Measurements from ENCODE around the gene MAP4K2.

Gene MAP4K2

DNA sequence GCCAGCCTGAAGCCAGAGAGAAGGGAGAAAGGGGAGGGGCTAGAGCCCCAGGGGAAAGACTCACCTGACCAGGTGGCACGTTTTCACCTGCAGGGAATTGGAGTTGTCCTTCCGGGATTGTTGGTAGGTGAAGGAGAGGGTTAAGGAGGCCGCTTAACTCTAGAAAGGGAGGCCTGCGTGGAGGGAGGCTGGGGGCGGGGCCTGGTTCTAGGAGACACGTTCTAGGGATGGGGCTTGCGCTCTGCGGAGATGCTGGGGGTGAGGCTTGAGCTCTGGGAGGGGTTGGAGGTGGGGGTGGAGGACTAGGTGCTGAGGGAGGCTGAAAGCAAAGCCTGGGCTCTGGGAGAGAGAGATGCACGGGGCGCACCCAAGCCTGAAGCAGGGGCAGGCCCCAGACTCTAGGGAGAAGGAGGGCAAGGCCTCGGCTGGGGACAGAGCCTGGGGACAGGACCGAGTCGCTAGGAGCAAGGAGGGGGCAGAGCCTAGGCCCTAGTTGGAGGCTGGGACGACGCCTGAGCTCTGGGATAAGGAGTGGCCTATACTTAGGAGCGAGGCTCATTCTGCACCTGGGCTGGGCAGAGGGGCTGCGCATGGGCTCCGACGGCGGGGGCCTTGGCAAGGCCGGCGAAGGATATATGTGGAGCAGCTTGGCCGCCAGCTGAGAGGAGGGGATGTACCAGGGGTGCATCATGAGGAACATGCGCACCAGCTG is 61.5 kb downstream of the MAP4K2 start:
- DNase-seq (ENCODE audit: low read depth): no peak
- TF ChIP-seq, protein P1, sequence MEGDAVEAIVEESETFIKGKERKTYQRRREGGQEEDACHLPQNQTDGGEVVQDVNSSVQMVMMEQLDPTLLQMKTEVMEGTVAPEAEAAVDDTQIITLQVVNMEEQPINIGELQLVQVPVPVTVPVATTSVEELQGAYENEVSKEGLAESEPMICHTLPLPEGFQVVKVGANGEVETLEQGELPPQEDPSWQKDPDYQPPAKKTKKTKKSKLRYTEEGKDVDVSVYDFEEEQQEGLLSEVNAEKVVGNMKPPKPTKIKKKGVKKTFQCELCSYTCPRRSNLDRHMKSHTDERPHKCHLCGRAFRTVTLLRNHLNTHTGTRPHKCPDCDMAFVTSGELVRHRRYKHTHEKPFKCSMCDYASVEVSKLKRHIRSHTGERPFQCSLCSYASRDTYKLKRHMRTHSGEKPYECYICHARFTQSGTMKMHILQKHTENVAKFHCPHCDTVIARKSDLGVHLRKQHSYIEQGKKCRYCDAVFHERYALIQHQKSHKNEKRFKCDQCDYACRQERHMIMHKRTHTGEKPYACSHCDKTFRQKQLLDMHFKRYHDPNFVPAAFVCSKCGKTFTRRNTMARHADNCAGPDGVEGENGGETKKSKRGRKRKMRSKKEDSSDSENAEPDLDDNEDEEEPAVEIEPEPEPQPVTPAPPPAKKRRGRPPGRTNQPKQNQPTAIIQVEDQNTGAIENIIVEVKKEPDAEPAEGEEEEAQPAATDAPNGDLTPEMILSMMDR (IDR thresholded peaks at IDR 0.05; ENCODE audit: control insufficient read depth, extremely low read depth, insufficient read depth): no peak
- no peak overlapping the region for H3K4me3 ChIP-seq (ENCODE audit: low read depth, low read length)

DNA sequence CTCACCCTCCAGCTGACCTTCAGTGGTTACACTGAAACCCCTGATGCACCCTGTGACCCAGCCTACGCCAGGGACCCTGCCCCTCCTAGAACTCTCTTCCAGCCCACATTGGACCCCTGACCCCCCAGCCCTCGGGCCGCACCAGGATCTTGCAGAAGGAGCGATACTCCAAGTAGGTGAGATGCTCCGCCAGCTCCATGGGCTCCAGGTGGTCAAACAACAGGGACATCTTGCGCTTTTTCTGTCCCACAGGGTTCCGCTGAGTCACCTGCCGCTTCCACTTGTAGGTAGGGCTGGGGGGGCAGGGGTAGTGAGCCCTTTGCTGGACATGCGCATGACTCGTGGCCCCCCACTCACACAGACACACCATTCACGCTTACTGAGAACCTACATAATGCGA is 63.1 kb downstream of the MAP4K2 start:
- no peak for DNase-seq (ENCODE audit: low read depth)
- TF ChIP-seq, protein P1 (IDR thresholded peaks at IDR 0.05; ENCODE audit: control insufficient read depth, extremely low read depth, insufficient read depth): no peak
- no peak overlapping the region for H3K4me3 ChIP-seq (ENCODE audit: low read depth, low read length)

DNA sequence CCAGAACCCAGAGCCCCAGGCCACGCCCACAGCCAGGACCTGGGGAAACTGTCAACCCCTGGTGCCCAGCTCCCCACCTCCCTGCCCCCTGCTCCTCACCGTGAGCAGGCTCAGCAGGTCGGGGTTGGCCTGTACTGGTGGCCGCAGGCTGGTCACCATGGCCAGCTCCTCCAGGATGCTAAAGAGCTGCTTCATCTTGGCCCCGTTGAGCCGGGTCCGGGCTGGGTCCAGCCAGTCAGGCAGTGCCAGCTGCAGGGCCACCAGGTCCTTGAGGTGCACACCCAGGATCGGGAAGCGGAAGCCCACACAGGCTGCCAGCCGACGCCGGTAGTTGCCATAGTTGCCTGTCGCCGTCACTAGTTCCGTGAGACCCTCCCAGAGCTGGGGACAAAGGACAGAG is 66.4 kb downstream of the MAP4K2 start:
- H3K4me3 ChIP-seq (ENCODE audit: low read depth, low read length): no peak overlapping the region
- DNase-seq (ENCODE audit: low read depth): no peak
- TF ChIP-seq, protein P1 (IDR thresholded peaks at IDR 0.05; ENCODE audit: control insufficient read depth, extremely low read depth, insufficient read depth): no peak

DNA sequence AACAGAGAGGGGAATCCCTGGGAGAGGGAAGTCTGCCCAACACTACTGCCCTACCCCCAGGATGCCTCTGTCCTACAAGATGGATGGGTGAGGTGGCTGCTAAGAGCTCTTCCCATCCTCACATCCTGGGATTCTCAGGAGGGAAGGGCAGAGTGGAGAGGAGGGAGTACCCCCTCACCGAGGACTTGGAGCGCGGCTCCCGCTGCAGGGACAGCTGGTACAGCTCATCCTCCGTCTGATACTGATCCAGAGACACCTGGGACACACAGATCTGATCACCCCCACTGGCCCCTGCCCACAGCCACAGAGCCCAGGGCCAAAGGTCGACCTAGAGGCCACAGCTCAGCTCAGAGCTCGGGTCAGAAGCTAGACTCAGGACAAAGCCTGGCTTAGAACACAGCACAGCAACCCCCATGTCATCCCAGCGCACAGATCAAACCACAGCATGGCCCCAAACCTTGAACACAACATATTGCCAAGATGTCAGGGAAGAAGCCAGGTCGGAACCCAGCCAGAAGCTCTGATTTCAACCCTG is 67.2 kb downstream of the MAP4K2 start:
- no peak overlapping the region for H3K4me3 ChIP-seq (ENCODE audit: low read depth, low read length)
- TF ChIP-seq, protein P1 (IDR thresholded peaks at IDR 0.05; ENCODE audit: control insufficient read depth, extremely low read depth, insufficient read depth): no peak
- no peak for DNase-seq (ENCODE audit: low read depth)

All from LNCaP clone FGC (cell line).